ENCODE measurements around the gene TIAM2. TPM values are rescaled to one million over a fixed set of nuclear protein-coding genes. Genes with fewer than 3 reads are reported as not detected.

Gene TIAM2
- total RNA-seq, 2 donors from 2014 or later: 3.1 to 6.6 TPM

DNA sequence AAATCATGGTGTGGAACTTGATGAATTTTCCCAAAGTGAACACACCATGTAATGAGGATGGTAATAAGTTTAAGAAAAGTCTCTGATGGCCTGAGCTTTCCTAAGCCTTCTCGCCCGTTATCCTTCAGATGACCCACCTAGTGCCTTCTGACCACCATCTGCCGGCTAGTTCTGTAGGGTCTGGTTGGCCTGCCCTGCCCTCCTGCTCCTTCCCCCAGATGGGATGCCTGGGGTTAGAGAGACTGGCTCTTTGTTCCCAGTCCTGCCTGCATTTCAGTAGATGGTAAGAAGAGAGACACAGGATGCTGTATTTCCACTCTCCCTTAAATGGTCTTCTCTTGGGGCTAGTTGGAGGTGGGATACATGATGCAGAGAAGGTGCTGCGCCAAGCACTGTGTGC, 43.0 kb downstream of the TIAM2 start:
- no peak for ATAC-seq
- no peaks in the 10 kb centered on the region for H3K36me3 ChIP-seq (replicated peaks in 1 of 2; ENCODE audit: insufficient read depth in 1 of 2, low read depth in 2 of 2)
- H3K9me3 ChIP-seq: no peaks in the 10 kb centered on the region
- intact Hi-C loops (cut with DNase I): no loop called here
- H3K27ac ChIP-seq: no peak overlapping the region
- DNase-seq: no peak
- no peaks in the 10 kb centered on the region for H3K27me3 ChIP-seq
- H3K4me3 ChIP-seq: no peak overlapping the region
- WGBS, 2 donors: 88 to 91% methylated on average over 4 of the region's 4 CpGs
- no peaks in the 10 kb centered on the region for H3K4me1 ChIP-seq
- TF ChIP-seq POLR2A (IDR thresholded peaks at IDR 0.05) (no peak), CTCF (IDR thresholded peaks at IDR 0.05) (no peak)

DNA sequence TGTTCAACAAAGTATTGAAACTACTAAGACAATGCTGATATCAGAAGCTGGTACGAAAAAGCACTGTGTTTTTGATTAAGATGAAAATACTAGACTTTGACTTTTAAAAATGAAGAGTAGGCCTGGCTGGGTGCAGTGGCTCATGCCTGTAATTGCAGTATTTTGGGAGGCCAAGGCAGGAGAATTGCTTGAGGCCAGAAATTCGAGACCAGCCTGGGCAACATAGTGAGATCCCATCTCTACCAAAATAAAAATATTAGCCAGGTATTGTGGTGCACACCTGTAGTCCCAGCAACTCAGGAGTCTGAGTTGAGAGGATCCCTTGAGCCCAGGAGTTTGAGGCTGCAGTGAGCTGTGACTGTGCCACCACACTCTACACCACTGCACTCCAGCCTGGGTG, 43.4 kb downstream of the TIAM2 start:
- WGBS, 2 donors: 80 to 82% methylated on average over 2 of the region's 2 CpGs
- no peaks in the 10 kb centered on the region for H3K27me3 ChIP-seq
- TF ChIP-seq POLR2A (IDR thresholded peaks at IDR 0.05): no peak
- TF ChIP-seq CTCF (IDR thresholded peaks at IDR 0.05): no peak
- no peak overlapping the region for H3K4me3 ChIP-seq
- no peak overlapping the region for H3K27ac ChIP-seq
- intact Hi-C loops (cut with DNase I): no loop called here
- H3K9me3 ChIP-seq: no peaks in the 10 kb centered on the region
- H3K4me1 ChIP-seq: no peaks in the 10 kb centered on the region
- ATAC-seq (no peak), DNase-seq (no peak)
- no peaks in the 10 kb centered on the region for H3K36me3 ChIP-seq (replicated peaks in 1 of 2; ENCODE audit: insufficient read depth in 1 of 2, low read depth in 2 of 2)

- TF ChIP-seq POLR2A (IDR thresholded peaks at IDR 0.05) (no peak), CTCF (IDR thresholded peaks at IDR 0.05) (no peak)
- no peak overlapping the region for H3K27ac ChIP-seq
- H3K27me3 ChIP-seq: no peaks in the 10 kb centered on the region
- no peak for ATAC-seq
- intact Hi-C loops (cut with DNase I): no loop called here
- no peak overlapping the region for H3K4me3 ChIP-seq
- no peaks in the 10 kb centered on the region for H3K4me1 ChIP-seq
- no peaks in the 10 kb centered on the region for H3K9me3 ChIP-seq
- WGBS, 2 donors: 83 to 89% methylated on average over 3 of the region's 3 CpGs
- no peaks in the 10 kb centered on the region for H3K36me3 ChIP-seq (replicated peaks in 1 of 2; ENCODE audit: insufficient read depth in 1 of 2, low read depth in 2 of 2)
- DNase-seq: no peak
Measured at GRCh38 chr6:155039618-155040017, 44.5 kb downstream of the TIAM2 start.

DNA sequence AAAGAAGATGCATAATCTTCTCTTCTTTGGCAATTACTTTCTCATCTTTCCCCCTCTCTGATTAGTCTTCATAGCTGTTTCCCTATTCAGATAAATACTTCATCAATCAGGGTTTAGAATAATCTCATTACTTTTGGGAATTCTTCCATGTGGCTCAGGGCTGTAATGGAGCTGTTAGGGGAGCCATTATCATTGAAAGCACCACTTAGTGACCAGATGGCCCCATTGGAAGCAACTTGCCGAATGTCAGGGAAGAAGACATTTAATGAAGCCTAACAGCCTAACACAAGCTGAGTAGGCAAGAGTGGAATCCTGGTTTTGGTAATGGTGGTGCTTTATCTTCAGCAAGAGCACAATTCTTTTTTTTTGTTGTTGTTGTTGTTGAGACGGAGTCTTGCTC, 45.0 kb downstream of the TIAM2 start:
- whole genome bisulfite sequencing, 2 donors: 68 to 72% methylated on average over 2 of the region's 2 CpGs
- Histone ChIP-seq H3K4me3 (no peak overlapping the region), H3K27me3 (no peaks in the 10 kb centered on the region), H3K36me3 (replicated peaks in 1 of 2; ENCODE audit: insufficient read depth in 1 of 2, low read depth in 2 of 2) (no peaks in the 10 kb centered on the region), H3K9me3 (no peaks in the 10 kb centered on the region), H3K4me1 (no peaks in the 10 kb centered on the region), H3K27ac (no peak overlapping the region)
- TF ChIP-seq POLR2A (IDR thresholded peaks at IDR 0.05): no peak
- no peak for TF ChIP-seq CTCF (IDR thresholded peaks at IDR 0.05)
- DNase-seq (no peak), ATAC-seq (no peak)
- intact Hi-C loops (cut with DNase I): no loop called here

DNA sequence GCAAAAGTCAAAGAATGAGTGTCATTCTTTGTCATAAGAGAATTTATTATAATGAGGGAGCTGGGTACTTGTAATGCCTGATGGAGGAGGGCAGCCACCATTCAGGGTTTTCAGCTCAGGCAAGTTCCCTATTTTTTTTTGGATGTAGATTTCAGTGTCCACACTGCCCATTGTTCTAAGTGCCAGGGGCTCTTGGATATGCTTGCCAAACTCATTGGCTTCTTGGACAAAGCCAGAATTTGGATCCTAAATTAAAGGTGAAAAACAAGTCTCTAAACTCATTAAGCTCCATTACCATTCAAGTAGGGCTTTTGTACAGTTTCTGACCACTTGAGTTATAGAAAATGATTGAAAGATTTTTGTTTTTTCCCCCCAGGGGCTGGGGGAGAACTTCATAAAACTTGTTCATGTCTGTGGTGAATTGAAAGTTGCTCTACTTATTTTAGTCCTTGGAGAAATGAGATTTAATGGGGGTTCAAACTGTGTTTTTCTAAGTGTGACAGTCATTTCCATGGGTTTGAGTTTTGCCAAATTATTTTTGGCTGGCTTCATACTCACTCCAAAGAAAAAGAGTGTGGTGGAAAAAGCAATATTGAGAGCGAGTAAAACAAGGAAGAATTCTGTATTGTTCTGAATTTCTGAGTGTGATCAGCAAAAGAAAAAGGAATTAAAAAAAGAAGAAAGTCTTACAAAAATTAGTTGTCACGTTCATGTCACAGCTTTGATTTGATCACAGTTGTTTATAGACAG, 46.0 kb downstream of the TIAM2 start:
- intact Hi-C loops (cut with DNase I): no loop called here
- no peak for TF ChIP-seq POLR2A (IDR thresholded peaks at IDR 0.05)
- TF ChIP-seq CTCF (IDR thresholded peaks at IDR 0.05): no peak
- no peak for ATAC-seq
- Histone ChIP-seq H3K4me3 (no peak overlapping the region), H3K27me3 (no peaks in the 10 kb centered on the region), H3K4me1 (no peaks in the 10 kb centered on the region), H3K27ac (no peak overlapping the region), H3K36me3 (replicated peaks in 1 of 2; ENCODE audit: insufficient read depth in 1 of 2, low read depth in 2 of 2) (no peaks in the 10 kb centered on the region), H3K9me3 (no peaks in the 10 kb centered on the region)
- 73 to 77% methylated on average over 2 of the region's 2 CpGs for WGBS, 2 donors
- DNase-seq: no peak
